HG03159 (cell line): ENCODE results near the gene MOK.

Source experiments
- ATAC-seq: cut with Tn5 transposase; IDR thresholded peaks from one replicate; pipeline ENCODE4 v1.9.1; 2021; ENCODE audit warnings: mild to moderate bottlenecking, moderate library complexity; ENCODE audit not compliant: unreplicated experiment

MOK gene

GRCh38 chr14:102227184-102227964 lies 77.6 kb downstream of the MOK start:
- no peak for ATAC-seq

- ATAC-seq = no peak
Observed at GRCh38 chr14:102226356-102227125, 78.4 kb downstream of the MOK start.

GRCh38 chr14:102225936-102226335 lies 79.0 kb downstream of the MOK start:
- no peak for ATAC-seq

- ATAC-seq = no peak
Observed at GRCh38 chr14:102225386-102225785, 79.6 kb downstream of the MOK start.

DNA sequence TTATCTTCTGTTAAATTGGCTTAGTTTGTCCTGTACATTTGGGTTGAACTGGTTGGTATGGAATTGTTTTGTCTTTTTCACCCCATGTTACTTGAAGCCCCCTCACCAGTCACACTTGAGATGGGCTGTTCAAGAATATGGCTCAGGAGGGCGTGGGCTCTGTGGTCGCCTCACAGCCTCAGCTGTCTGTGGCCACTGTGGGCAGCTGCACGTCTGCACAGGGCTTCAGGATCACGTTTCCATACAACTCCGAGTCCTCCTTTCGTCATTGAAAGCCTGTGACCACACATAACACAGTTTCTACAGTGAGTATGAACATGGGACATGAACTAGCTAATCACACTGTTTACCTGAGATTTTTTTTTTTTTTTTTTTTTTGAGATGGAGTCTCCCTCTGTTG lies 81.3 kb downstream of the MOK start:
- ATAC-seq = no peak

DNA sequence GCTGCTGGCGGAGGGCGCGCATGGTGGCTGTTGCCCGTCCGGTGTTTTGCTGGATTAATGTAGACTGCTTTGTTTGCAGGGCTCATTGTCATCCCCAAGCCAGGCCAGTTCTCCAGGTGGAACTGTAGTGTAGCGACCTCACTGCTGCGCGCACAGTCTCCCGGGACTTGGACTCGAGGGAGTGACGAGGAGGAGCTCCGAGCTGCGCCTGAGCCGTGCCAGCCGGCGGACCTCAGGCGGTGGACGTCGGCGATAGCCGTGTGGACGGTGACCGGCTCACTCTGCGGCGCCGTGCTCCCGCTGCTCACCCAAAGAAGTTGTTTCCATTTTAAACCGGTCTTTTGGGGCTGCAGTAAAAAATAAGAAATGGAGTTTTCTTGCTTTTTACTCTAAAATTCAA lies 82.2 kb downstream of the MOK start:
- ATAC-seq = no peak

GRCh38 chr14:102222009-102222575 lies 82.9 kb downstream of the MOK start:
- ATAC-seq = no peak

DNA sequence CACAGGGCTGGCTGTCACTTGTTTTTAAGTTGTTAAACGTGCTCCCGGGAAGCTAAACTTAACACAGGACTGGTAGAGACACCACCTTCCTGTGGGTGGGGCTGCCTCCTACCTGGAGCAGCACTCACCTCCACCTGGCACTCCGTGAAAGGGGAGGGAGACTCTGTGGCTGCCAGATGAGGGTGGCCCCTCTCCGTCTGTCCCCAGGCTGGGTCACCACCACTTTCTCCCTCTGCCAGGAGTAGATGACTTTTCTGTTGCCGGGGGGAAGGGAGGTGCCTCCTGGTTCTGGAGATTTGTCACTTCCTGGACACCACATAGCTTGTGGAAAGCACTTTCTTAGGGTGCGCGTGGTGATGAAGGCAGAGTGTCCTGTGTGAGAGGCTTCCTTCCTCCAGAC lies 83.9 kb downstream of the MOK start:
- ATAC-seq = no peak

DNA sequence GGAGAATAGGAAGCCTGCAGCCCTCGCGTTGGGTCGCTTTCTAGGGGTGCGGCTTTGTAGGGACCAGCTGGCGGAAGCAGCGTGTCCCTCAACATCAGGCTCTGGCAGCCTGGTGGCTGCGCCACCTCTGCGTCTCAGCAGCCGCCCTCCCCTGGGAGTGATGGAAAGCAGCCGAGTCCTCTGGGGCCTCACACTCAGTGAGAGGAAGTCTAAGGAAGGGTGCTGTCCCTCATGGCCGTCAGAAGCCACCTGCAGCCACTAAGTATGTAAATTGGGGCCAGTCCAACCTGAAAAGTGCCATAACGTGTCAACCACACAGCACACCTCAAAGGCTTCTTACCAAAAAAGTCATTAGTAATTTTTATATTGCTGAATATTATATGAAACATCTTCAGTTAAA lies 84.9 kb downstream of the MOK start:
- peak; percentile 88 for ATAC-seq

- no peak for ATAC-seq
Observed at GRCh38 chr14:102219316-102219715, 85.6 kb downstream of the MOK start.

- ATAC-seq = no peak
Observed at GRCh38 chr14:102218688-102219087, 86.3 kb downstream of the MOK start.

DNA sequence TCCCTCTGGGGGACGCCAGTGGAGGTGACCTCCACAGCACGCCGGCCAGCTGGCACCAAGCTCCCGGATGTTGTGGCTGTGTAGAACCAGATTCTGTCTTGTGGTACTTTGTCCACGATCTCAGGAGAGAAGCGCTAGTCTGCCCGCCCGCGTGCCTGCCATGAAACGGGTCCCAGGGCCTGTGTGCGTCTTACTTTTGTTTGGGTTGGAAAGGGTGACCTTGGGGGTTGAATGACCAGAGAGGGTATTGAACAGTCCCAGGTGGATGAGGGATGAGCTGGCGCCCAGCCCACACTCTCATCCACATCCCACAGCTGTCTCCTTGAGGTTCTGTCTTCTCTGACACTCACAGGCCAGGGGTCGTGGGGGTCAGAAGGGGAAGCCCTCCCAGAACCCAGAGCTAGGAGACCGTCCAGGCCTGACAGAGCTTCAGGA lies 87.0 kb downstream of the MOK start:
- ATAC-seq = no peak

DNA sequence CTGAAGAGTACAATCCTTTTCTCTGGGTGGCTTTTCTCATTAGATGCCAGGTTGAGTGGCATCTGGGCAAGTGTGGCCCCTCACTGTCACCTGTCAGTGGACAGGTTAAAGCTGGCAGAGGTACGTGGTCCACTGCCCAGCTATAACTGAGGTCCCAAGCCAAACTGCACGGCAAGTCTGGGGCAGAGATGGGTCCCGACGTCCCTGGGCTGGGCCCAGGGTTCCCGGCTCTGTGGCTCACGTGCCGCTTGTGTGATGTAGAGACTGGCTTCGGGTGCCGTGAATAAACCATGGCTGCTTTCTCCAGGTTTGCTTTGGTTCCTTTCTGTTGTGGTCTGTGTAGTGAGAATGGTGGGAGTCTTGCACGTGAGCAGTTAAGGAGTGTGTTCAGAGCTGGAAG lies 87.6 kb downstream of the MOK start:
- no peak for ATAC-seq

- ATAC-seq = no peak
Observed at GRCh38 chr14:102215576-102216250, 89.3 kb downstream of the MOK start.

DNA sequence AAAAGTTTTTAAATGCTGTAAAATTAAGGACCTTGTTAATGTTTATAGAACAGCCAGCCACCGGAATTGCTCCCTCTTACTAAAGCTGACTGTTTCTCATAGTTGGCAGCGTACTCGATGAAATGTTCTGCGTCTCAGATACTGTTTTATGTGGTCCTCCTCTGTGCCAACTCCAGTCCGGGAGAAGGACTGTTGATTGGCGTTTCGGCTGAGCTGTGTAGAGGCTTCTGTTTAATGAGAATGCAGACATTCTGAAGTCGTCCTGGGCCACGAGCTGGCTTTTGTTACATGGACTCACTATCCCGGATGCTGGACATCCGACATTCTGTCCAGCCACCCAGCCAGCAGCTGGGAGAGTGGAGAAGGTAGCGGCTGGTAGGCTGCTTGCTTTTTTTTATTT lies 89.9 kb downstream of the MOK start:
- no peak for ATAC-seq

- no peak for ATAC-seq
Observed at GRCh38 chr14:102213984-102214658, 90.8 kb downstream of the MOK start.

GRCh38 chr14:102213470-102213869 lies 91.5 kb downstream of the MOK start:
- ATAC-seq = no peak

DNA sequence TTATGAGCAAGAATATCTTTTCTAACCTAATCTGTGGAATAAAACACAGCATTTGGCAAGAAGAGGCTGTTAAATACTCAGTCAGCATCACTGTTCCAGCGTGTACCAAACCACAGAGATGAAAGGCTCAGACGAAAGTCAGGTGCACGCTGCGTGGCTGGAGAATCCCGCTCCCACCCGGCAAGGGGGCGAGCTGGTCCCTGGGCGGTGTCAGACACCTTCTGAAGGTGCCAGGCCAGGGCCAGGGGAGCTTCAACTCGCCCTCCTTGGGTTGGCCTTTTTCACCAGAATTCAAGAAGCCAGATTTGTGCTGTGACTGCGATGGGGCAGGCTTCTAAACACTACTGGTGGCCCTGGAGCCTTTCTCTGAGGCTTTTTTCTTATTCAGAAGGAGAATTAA lies 92.1 kb downstream of the MOK start:
- no peak for ATAC-seq

DNA sequence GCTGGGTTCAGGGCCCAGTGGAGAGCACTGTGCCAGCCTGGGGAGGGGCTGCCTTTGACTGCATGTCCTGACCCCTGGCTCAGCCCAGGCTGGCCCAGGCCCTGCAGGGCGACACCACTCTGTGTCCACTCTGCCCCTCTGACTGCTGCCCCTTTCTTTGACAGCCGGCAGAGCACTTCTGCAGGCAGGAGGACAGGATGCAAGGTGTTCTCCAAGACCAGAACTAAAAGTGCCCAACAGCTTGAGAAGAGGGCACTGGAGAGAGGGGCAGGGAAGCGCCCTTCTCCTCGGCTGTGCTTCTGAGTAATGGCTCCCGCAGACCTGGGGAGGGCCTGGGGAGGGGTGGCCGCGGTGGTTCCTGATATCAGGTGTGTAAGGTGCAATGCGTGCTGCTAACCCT lies 92.6 kb downstream of the MOK start:
- ATAC-seq = no peak

DNA sequence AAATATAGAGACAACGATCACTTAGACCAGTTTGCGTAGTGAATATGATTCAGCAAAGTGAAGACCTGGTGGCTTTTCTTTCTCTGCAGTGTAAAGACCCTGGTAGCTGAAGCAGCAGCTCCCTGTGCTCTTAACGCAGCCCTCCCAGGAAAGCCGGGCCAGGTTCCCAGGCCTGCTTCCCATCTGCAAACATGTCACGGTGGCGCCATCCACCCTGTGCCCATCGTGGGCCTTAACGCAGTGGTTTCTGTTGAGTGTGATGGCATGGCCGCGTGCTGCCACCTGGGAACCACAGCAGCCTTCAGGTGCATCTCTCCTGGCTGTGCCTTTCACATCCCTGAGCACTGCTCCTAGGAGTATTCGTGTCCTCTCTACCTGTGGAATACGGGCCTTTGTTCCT lies 93.7 kb downstream of the MOK start:
- ATAC-seq = no peak
